Endodermal cell (in vitro differentiated cells): ENCODE measurements around the gene RNF150. TPM values are rescaled to one million over a fixed set of nuclear protein-coding genes. Genes with fewer than 3 reads are reported as not detected.

Source experiments
- DNase-seq: peaks from one replicate; pipeline ENCODE4 v3.0.0-alpha.2; 2017
- H3K27ac ChIP-seq: 2 replicates; pipeline ENCODE4 v1.5.1; 2013; ENCODE audit warnings: mild to moderate bottlenecking, low read depth, low read length, moderate library complexity
- H3K27me3 ChIP-seq: 2 replicates; pipeline ENCODE4 v1.6.1; 2013; ENCODE audit warnings: mild to moderate bottlenecking, low read length, moderate library complexity; ENCODE audit not compliant: insufficient read depth, control insufficient read depth, poor library complexity, severe bottlenecking
- H3K36me3 ChIP-seq: 2 replicates; pipeline ENCODE4 v1.7.0; 2013; ENCODE audit warnings: mild to moderate bottlenecking, low read length, moderate library complexity; ENCODE audit not compliant: control insufficient read depth, insufficient read depth
- H3K4me1 ChIP-seq: one replicate; pipeline ENCODE4 v1.7.0; 2013; ENCODE audit warnings: low read length; ENCODE audit not compliant: control insufficient read depth, insufficient read depth
- H3K4me3 ChIP-seq: 2 replicates; pipeline ENCODE4 v1.5.1; 2013; ENCODE audit warnings: mild to moderate bottlenecking, low read length, moderate library complexity
- H3K9ac ChIP-seq: 2 replicates; pipeline ENCODE4 v1.6.1; 2013; ENCODE audit warnings: mild to moderate bottlenecking, low read length, moderate library complexity; ENCODE audit not compliant: poor library complexity, severe bottlenecking; ENCODE audit errors: extremely low read depth
- H3K9me3 ChIP-seq: 2 replicates; pipeline ENCODE4 v1.6.1; 2013; ENCODE audit warnings: mild to moderate bottlenecking, low read length, moderate library complexity; ENCODE audit not compliant: control insufficient read depth
- H3K27ac Mint-ChIP-seq: 2 replicates; pipeline ENCODE4 v1.8.0; 2020; ENCODE audit warnings: mixed read lengths
- H3K27me3 Mint-ChIP-seq: 2 replicates; pipeline ENCODE4 v1.8.0; 2021; ENCODE audit warnings: mild to moderate bottlenecking, mixed read lengths; ENCODE audit not compliant: insufficient read depth
- H3K36me3 Mint-ChIP-seq: 2 replicates; pipeline ENCODE4 v1.8.0; 2020; ENCODE audit warnings: low read depth, mixed read lengths
- H3K4me1 Mint-ChIP-seq: 2 replicates; pipeline ENCODE4 v1.8.0; 2020; ENCODE audit warnings: mixed read lengths
- H3K4me3 Mint-ChIP-seq: 2 replicates; pipeline ENCODE4 v1.8.0; 2020; ENCODE audit warnings: mild to moderate bottlenecking, moderate library complexity, mixed read lengths
- H3K9me3 Mint-ChIP-seq: 2 replicates; pipeline ENCODE4 v1.8.0; 2020; ENCODE audit warnings: mild to moderate bottlenecking, mixed read lengths
- CTCF ChIP-seq: fragments of 200-600 bp; sonication (generic); conservative IDR thresholded peaks from 2 replicates; pipeline ENCODE4 v1.5.0; 2021; ENCODE audit warnings: antibody characterized with exemption, mild to moderate bottlenecking
- WGBS, 2 experiments: methylation state at CpG; one replicate each; pipeline versions ENCODE4 v1.1.5 to v1.1.7; 2013; ENCODE audit warnings: missing lambda C conversion rate in 2 of 2, mixed read lengths in 1 of 2; ENCODE audit not compliant: insufficient coverage in 1 of 2, insufficient read length in 1 of 2; 5-methylcytosine and 5-hydroxymethylcytosine counted together
- total RNA-seq, 2 donors: library from RNA; stranded (reverse); fragmentation: NEBNext Ultra II Directional in 1 of 2; extraction: Animal tissue kit (Norgen Biotek cat#: 25700) in 1 of 2; gene quantifications; 2 replicates in 1 of 2; 3 replicates in 1 of 2; pipeline ENCODE4 v1.2.1, GENCODE V29; 2021

RNF150 gene
- total RNA-seq, 2 donors from 2014 or later = 8.2 to 10.4 TPM

- H3K36me3 ChIP-seq = no peaks in the 10 kb centered on the region
- 73 to 95% methylated on average over 6 to 9 of the region's 9 CpGs for WGBS, 2 experiments
- peak; percentile 43 for DNase-seq
These were observed 11.4 kb downstream of the RNF150 start for GRCh38 chr4:141121768-141122454.

DNA sequence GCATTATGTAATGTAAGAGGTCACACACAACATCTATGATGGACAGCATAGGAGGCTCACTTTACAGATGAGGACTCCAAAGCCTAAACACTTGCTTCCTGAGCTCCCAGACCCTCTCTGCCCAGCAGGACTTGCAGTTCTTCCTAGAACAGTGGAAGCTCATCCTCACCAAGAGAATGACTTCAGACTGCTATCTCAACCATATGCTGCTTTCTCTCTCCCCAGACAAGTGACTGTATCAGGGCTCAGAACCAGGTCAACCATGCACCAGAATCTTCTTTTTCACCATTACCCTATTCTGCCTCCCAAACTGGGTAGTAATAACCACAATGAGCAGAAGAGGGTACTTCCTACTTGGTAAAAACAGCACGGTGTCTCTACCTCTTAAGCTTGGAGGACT, 12.2 kb downstream of the RNF150 start:
- H3K4me1 ChIP-seq = peaks cover 6% of the 10 kb centered on the region
- 96 to 100% methylated on average over 1 of the region's 1 CpG for WGBS, 2 experiments
- H3K9me3 Mint-ChIP-seq = peaks cover 4% of the 10 kb centered on the region
- no peak for DNase-seq
- H3K36me3 Mint-ChIP-seq = peaks cover 3% of the 10 kb centered on the region
- no peaks in the 10 kb centered on the region for H3K27me3 ChIP-seq
- no peak overlapping the region for H3K9ac ChIP-seq
- H3K4me3 ChIP-seq = no peak overlapping the region
- TF ChIP-seq CTCF = no peak
- no peak overlapping the region for H3K27ac Mint-ChIP-seq
- H3K9me3 ChIP-seq = no peaks in the 10 kb centered on the region
- no peak overlapping the region for H3K4me3 Mint-ChIP-seq
- H3K4me1 Mint-ChIP-seq = peaks cover 19% of the 10 kb centered on the region
- H3K36me3 ChIP-seq = no peaks in the 10 kb centered on the region
- no peaks in the 10 kb centered on the region for H3K27me3 Mint-ChIP-seq
- no peak overlapping the region for H3K27ac ChIP-seq

More at GRCh38 chr4:141121768-141122454, 11.4 kb downstream of the RNF150 start:
- Histone ChIP-seq H3K27me3 (no peaks in the 10 kb centered on the region), H3K27ac (no peak overlapping the region), H3K9me3 (no peaks in the 10 kb centered on the region), H3K4me1 (peaks cover 6% of the 10 kb centered on the region), H3K4me3 (no peak overlapping the region), H3K9ac (no peak overlapping the region)
- no peak for TF ChIP-seq CTCF
- Mint-ChIP-seq H3K4me1 (peaks cover 19% of the 10 kb centered on the region), H3K4me3 (no peak overlapping the region), H3K36me3 (no peaks in the 10 kb centered on the region), H3K27me3 (no peaks in the 10 kb centered on the region), H3K9me3 (no peaks in the 10 kb centered on the region), H3K27ac (no peak overlapping the region)

DNA sequence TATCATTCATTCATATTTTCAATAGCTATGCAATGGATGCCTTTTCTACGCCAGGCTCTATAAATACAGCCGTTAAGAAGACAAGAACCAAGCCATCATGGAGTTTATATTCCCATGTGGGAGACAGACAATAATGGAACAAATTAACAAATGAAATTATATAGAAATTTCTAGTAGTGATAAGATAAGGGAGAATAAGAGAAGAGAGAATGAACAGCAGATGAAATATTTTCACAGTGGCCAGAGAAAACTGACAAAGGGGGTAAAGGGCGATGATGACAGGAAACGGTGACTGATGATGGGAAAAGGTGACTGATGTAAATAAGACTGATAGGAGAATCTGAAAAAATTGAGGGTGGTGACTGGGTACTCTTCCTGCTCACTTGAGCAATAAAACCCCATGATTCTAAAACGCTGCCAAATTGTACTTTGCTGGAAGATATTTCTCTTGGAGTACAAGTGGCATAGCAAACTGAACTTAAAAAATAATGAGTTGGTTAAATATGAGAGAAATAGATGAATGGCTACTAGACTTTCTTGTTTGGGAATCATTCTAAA, 13.2 kb downstream of the RNF150 start:
- no peaks in the 10 kb centered on the region for H3K27me3 ChIP-seq
- H3K27ac Mint-ChIP-seq = no peak overlapping the region
- H3K4me3 ChIP-seq = no peak overlapping the region
- H3K4me1 ChIP-seq = peaks cover 6% of the 10 kb centered on the region
- H3K4me1 Mint-ChIP-seq = peaks cover 19% of the 10 kb centered on the region
- H3K36me3 ChIP-seq = no peaks in the 10 kb centered on the region
- H3K27ac ChIP-seq = no peak overlapping the region
- no peak overlapping the region for H3K9ac ChIP-seq
- peaks cover 10% of the 10 kb centered on the region for H3K36me3 Mint-ChIP-seq
- no peak for TF ChIP-seq CTCF
- peaks cover 13% of the 10 kb centered on the region for H3K9me3 Mint-ChIP-seq
- no peaks in the 10 kb centered on the region for H3K9me3 ChIP-seq
- H3K27me3 Mint-ChIP-seq = no peaks in the 10 kb centered on the region
- no peak overlapping the region for H3K4me3 Mint-ChIP-seq
- 91 to 96% methylated on average over 3 to 5 of the region's 5 CpGs for WGBS, 2 experiments
- no peak for DNase-seq
